ENCODE results near the gene EMC8.

Gene EMC8

GRCh38 chr16:85799497-85800320, at the start of gene EMC8, which contains the start of gene COX4I1:
EMC8 (minus strand) TSS chr16:85799544; CDS start chr16:85799295, 249 bp downstream.
COX4I1 (plus strand) TSS chr16:85799695; CDS start chr16:85801206, 1,511 bp downstream.
- TF ChIP-seq CTCF (conservative IDR thresholded peaks at IDR 0.05), result no peak
- peak within 1 kb of the TSS; percentile 64 for H3K27ac ChIP-seq

GRCh38 chr16:85848986-85849385, 49.6 kb upstream of the EMC8 start:
- H3K27ac ChIP-seq, result no peak overlapping the region
- no peak for TF ChIP-seq CTCF (conservative IDR thresholded peaks at IDR 0.05)

- no peak overlapping the region for H3K27ac ChIP-seq
- no peak for TF ChIP-seq CTCF (conservative IDR thresholded peaks at IDR 0.05)
Observed at GRCh38 chr16:85847681-85848601, 48.6 kb upstream of the EMC8 start.

- TF ChIP-seq CTCF (conservative IDR thresholded peaks at IDR 0.05), result no peak
- no peak overlapping the region for H3K27ac ChIP-seq
Observed at GRCh38 chr16:85847036-85847435, 47.7 kb upstream of the EMC8 start.

GRCh38 chr16:85846461-85846860, 47.1 kb upstream of the EMC8 start:
- no peak overlapping the region for H3K27ac ChIP-seq
- no peak for TF ChIP-seq CTCF (conservative IDR thresholded peaks at IDR 0.05)

GRCh38 chr16:85845266-85845665, 45.9 kb upstream of the EMC8 start:
- H3K27ac ChIP-seq, result no peak overlapping the region
- TF ChIP-seq CTCF (conservative IDR thresholded peaks at IDR 0.05), result no peak

GRCh38 chr16:85844786-85845185, 45.4 kb upstream of the EMC8 start:
- TF ChIP-seq CTCF (conservative IDR thresholded peaks at IDR 0.05), result no peak
- H3K27ac ChIP-seq, result no peak overlapping the region
